ENCODE results near the gene SLC22A15.

The SLC22A15 gene

GRCh38 chr1:116110567-116111523 lies 134.5 kb downstream of the SLC22A15 start, which contains the start of gene MAB21L3:
Gene MAB21L3, plus strand, starts transcription at chr1:116111399. Its CDS starts 1,217 bp downstream, at chr1:116112616.
- no peak for DNase-seq

- DNase-seq: no peak
Measured at GRCh38 chr1:116111524-116112021, 135.3 kb downstream of the SLC22A15 start.

DNA sequence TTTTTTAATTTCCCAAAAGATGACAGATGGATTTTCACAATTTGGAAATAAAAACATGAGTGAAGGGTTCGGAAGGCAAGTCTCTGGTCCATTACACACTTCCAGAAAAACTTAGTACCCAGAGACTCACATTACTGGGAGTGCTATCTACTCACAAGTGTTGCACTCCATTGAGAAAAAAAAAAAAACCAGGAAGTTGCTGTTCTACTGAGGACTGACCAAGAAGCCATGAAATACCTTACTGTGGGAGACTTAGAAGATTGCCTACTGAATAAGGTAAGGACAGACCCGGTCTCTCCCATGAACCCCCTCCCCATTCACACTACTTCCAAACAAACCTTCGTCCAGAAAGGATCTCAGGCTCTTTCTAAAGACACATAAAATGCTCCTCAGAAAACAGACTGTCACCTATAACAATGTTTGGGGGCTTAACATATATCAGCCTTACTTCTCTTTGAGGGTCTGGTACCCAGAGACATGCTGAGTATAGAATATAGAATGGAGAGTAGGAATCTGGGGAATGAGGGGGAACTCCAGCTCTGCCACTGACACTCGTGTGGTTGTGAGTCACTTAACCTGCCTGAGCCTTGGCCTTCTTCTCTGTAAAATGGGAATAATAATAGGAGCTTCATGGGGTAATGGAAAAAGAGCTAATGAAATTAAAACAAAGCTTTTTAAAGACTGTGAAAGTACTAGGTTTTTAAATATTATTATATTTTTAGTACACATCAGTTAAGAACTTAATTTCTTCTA lies 136.3 kb downstream of the SLC22A15 start:
- DNase-seq: no peak

DNA sequence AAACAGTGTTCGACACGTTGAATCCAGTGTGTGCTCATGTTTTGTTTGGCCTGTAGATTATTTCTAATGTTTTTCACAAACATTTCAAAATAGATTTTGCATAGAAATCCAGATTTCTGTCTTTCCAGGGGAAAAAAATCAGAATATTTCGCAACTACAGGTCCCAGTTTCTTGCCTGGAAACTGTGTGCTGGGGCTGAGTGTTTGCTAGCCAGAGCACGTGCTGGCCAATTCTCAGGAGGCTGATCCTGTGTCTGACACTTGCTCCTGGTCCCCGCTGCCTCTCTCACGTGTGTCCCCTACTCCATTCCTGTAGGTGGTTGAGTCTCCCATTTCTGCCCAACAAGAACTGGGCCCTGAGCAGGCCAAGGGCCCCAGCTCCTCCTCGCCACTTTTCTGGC lies 137.3 kb downstream of the SLC22A15 start:
- DNase-seq: no peak

DNA sequence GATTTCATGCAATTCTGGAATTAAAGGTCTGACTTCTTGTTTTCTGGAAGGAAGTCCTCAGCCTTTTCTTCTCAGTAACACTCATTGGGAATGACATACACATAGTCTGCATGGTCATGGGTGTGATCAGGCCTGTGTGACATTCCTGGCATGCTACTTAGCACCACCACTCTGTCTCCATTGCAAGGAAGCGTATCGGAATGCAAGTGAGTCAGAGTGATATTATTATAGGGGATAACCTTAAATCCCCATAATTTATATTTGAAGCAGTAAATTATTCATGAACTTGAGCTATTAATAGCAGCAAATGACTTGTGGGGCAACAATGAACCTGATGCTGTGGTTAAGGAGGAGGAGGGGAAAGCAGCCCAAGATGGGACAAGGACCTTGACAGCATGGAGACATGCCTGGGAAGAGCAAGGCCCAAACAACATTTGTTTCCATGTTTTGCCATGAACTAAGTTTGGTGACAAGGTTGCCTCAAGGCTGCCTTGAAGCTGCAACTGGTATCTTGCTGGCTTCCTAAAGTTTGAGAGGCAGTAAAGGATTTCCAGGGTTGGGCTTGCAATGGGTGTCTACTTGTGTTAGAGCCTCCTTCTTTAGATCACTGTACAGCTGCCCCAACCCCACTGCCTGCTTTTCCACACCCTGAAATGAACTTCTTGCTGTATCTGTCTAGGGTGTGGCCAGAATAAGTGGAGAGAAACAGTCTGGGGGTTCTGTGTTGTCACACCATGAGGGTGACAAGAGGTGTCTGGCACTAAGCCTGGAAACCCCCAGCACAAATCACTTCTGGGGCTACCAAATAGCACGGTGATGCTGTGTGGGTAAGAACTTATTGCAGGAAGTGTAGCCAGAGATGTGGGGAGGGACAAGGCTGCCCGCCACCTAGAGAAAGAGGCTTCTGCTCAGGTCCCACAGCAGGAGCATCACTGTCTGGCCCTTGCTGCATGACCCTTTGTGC lies 139.4 kb downstream of the SLC22A15 start:
- DNase-seq: no peak

DNA sequence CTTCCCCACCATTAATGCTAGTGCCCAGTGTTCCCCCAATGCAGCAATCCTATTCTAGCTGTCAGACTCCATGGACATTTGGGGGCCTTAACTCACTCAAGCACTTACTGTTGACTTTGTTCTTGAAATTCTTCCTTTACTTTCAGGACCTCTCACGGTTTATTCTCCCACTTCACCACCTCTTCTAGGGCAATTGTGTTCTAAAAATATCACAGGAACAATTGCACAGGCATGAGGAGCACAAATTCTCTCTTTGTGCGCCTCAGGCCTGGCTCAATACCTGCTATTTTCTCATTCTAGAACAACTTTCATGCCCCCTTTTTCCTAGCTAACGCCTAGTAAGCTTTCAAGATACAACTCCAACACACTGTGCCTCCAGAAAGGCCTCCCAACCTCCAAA lies 142.2 kb downstream of the SLC22A15 start:
- DNase-seq: no peak
